GM19397 (cell line): ENCODE results near the gene C16orf74.

Experiments
- ATAC-seq: cut with Tn5 transposase; IDR thresholded peaks from one replicate; pipeline ENCODE4 v1.9.1; 2021; ENCODE audit warnings: mild to moderate bottlenecking, moderate library complexity; ENCODE audit not compliant: unreplicated experiment

The C16orf74 gene

DNA sequence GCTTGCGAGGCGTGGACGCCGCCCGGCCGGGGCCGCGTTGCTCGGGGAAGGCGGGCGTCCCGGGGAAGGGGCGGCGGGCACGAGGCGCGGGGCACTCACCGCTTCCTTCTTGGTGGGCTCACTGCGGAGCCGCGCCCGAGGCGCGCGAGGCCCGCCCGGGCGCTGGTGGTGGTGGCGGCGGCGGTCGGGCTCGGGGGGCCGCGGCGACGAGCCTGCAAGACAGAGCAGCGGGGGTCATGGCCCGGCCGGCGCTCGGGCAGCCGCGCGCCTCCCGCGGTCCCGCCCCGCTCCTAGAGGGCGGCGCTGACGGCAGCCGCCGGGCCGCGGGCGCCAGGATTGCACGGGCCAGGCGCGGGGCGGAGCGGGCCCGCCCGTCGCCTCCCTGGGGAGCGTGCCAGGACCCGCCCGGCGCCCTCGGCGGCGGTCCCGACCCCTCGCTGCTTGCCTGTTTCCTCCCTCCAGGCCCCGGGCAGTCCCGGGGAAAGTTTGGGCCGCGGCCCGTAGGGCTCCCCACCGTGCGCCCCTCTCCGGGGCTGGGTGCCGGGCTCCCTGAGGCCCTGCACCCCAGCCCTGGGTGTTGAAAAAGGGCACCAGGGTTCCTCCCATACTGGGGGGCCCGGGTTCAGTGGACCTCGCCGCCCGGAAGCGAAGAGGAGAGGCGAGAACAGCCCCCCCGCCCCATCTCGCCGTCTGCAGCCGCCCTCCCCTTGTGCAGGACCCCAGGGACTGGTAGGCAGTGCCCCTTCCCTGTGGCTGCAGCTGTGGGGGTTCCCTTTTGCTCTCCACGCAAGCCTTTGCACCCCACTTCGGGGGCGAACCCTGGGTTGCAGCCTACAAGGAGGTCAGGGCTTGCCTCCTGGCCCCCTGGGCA lies at the start of gene C16orf74:
Gene C16orf74, minus strand, starts transcription at position 270 of the 871 bp plus-strand sequence. CDS start 15,879 bp downstream, outside the sequence.
- ATAC-seq: no peak

DNA sequence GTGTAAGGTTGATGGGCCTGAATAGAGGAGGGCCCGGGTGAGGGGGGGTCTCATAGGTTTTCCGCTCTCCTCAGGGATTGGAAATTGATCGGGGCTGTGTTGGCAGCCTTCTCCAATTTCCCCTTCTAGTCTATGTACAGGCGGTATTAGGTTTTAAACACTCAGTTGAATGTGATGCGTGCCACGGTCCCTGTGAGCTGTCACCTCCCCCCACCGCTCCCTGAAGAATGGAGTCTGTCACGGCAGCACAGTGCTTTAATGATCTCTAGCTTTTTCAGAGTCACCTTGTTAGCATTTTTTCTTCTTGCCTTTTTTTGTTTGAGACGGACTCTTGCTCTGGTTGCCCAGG lies 49.4 kb upstream of the C16orf74 start:
- ATAC-seq: no peak

DNA sequence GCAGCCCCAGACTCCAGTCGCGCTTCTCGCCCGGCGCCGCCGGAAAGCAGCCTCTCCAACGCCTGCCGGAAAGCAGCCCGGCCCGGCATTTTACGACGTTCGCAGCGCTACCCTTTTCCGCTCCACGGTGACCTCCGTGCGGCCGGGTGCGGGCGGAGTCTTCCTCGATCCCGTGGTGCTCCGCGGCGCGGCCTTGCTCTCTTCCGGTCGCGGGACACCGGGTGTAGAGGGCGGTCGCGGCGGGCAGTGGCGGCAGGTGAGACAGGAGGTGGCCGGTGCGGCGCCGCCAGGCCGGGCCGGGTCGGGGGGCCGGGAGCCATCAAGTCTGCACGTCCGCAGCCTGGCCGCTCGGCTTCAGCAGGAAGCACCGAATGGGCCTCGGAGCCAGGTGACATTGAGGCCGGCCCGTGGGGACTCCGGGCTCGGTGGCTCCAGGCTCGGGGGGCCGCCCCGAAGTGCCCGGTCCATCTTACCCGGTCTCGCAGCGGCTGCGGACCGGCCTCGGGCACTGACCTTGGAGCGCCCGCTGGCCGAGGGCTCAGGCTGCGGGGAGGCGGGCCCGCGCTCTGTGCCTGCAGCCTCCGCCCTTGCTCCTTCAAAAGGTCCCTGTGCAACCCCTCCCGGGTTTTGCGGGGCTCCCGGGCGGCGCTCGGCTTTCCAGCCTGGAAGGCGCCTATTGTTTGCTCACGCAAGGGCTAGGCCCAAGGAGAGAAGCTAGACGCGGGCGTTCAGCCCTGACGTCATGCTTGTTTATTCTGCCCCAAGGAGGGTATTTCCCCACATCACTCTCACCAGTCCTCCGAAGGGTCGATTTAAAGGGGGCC lies 48.8 kb upstream of the C16orf74 start, which contains the start of the genes COX4I1 and EMC8:
Gene COX4I1, plus strand, starts transcription at position 199 of the 824 bp plus-strand sequence. CDS start 1,511 bp downstream, outside the sequence.
Gene EMC8, minus strand, starts transcription at position 48 of the 824 bp plus-strand sequence. CDS start 249 bp downstream, outside the sequence.
- ATAC-seq: peak; percentile 80

DNA sequence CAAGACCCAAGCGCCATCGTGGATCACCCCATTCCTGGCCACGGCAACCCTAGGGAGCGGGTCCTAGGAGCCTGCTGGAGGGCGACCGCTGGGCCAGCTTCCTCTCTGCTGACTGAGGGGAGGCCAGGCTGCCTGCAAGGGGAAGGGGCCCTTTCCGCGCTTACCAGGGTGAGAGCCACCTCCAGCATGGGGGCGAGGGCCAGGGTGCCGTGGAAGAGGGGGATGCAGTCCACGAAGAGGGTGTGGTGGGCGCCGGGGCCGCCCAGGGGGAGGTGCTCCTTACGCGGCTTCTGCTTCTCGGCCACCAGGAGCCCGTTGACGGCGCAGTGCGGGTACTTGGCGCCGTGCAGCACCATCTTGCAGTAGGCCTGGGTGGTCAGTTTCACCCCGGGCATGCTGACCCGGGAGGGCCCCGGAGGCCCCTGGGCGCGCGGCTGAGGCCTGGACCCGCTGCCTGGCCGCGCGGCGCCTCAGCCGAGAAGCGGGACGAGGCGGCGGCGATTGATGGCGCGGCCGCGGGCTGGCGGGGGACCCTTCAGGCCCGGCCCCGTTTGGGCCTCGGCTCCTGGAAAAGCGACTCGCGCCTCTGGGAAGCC lies 48.1 kb upstream of the C16orf74 start:
- peak; percentile 25 for ATAC-seq

DNA sequence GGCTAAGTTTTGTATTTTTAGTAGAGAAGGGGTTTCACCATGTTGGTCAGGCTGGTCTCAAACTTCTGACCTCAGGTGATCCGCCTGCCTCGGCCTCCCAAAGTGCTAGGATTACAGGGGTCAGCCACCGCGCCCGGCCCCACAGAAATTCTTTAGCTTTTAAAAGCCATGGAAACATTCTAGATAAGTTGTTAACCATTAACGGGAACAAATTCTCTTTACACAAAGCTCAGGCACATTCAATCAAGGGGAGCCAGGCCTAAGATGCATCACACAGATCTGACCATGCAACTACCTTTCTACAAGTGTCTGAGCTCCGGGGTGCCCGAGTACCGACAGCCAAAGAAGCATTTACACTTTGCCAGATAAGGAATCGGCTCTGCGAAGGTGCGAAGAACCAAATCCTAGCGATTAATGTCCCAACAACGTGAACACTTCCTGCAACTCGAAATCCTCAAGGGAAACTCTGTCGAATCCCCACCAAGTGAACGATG lies 47.4 kb upstream of the C16orf74 start:
- no peak for ATAC-seq

DNA sequence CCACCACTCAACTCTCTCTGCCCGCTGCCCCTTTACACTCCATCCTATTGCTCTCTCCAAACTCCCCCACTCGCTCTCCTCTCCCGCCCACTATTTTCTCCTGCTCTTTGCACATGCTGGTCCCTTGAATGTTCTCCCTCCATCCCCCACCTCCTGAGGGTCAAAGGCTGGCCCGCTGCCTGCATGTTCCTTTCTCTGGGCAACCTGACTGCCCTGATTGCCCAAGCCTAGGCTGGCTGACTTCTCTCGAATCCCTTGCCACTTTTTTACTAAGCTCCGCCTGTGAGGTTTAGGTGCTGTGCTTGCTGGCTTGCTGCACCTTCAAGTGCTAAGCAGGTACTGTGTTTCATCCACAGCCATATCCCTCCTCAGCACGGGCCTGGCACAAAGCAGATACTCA lies 45.7 kb upstream of the C16orf74 start:
- ATAC-seq: no peak

DNA sequence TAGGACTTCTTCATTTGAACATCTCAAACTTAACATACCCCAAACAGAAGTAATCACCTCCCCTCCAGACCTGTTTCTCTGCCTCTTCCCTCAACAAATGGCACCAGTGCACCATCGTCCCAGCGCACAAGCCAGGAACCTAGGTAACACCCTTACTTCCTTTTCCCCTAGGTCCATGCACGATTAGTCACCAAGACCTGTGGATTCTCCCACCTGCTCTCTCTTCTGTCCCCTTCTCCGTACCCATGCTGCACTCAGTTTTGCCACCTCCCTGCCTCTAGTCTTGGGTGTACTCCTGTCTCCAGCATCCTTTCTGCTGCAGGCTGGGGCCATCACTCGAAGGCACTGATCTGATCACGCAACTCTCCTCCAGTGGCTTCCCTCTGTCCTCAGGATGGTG lies 45.3 kb upstream of the C16orf74 start:
- ATAC-seq: no peak

DNA sequence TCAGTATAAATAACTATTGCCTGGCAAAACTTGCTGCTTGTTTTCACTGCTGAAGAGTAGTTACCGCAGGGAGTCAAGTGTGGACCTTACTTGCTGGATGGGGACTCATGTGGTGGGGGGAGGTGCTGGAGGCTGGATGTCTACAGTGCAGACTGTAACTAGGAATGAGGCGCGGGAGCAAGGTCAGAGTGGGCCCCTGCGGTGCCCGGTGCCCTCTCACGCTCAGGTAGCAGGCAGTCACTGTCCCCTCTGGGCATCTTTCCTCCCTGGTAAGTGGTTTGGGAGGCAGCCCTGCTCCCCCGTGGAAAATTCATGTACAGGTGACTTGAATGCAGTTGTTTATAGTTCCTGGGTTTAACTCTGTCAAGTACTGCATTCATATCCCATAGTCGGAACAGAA lies 43.8 kb upstream of the C16orf74 start:
- ATAC-seq: no peak

DNA sequence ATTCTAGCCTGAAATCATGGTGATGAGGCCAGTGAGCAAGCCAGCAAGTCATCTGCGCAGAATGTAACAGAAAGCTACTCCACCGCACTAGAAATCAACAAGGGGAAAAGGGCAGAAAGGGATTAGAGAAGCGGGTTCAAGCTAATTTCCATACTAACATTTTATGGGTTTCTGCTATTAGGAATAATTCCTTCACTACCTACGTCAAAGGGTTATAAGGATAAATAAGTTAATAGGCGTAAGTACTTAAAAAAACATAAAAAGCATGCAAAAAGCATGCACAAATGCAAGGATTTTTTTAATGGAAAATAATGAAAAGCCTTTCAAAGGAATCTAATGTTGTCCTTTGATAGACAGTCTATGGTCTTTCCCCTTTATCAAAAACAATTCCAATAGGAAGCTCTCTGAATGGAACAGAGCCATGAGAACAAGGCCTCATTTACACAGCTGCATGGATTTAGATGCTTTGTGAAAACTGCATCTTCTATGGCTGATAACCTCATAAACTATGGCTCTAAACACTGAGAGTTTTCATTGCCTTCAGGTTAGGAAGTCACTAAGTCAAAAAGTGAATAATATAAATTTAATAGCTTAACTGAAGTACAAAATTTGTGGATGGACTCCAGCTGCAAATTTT lies 42.9 kb upstream of the C16orf74 start:
- ATAC-seq: no peak

DNA sequence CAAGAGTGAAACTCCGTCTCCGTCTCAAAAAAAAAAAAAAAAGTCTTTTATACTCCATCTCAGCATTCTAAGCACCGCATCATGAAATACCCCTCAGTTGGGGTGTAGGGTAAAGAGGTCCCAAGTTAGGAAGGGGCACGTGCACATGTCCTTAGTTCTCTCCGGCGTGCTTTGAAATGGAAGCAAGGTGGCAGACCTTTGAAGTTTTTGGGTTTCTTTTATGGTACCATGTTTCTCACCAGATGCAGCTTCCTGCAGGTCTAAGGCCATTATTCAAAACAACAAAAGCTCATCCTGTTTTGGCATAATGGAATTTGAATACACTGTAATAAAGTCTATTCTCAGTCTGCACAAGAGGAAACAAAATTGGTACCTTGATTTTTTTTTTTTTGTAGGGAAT lies 38.9 kb upstream of the C16orf74 start:
- no peak for ATAC-seq

DNA sequence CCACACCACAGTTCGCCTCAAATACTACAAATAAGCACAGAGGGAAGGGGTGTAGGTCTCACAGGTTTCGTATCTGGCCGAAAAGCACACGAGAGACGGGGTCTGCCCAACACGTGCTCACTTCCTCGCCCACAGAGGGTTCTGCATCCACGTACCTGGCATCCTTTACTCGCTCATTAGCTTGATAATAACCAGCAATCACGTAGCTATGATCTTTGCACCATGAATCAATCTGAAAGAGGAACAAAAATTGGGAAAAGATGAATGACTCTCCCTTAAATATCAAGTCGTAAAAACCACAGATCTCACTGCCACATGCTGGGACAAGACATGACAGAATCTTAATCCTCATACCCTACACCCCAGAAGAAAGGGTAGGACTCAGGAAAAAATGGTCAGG lies 37.9 kb upstream of the C16orf74 start:
- ATAC-seq: no peak

DNA sequence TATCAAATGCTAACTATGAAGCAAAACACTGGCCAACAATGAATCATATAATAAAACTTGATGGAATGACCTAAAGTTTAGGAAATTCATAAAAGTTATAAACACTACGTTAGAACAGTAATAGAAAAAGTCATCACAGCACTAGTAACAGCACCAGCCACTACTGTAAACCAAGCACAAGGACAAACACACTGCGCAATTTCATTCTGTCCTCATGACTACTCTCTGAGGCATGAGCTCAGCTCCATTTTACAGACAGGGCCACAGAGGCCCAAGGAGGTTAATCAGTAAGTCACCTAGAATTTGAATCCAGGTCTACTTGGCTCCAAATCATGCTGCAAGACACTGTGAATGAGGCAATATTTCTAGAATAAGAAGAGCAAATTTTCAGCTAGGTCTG lies 35.0 kb upstream of the C16orf74 start:
- ATAC-seq: no peak

DNA sequence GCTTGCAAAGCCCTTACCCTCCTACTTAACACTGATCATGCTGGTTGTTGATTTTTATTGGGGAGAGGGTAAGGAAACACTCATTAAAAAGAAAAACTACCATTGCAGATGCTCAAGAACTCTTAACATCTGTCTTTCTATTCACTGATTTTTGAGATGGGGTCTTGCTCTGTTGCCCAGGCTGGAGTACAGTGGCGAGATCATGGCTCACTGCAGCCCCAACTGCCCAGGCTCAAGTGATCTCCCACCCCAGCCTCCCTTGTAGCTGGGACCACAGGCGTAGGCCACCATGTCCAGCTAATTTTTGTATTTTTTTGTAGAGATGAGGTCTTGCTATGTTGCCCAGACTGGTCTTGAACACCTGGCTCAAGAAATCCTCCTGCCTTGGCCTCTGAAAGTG lies 33.9 kb upstream of the C16orf74 start:
- ATAC-seq: no peak

DNA sequence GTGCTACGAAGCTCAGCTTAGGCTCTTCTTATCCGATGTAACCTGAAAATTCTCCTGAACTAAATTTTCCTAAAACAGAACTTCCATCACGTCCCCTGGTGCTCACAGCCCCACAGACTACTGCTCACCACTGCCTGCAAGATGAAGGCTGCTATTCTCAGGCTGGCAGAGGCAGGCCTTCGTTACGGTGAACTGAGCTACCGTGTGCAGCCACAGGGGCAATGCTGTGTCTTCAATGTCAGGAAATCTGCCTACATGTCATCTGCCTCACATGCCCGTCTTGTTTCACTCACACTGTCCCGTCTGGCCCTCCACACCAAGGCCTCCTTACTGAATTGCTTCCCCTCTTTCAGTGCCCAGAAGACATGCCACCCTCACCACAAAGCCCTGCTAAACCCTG lies 32.5 kb upstream of the C16orf74 start:
- ATAC-seq: no peak

DNA sequence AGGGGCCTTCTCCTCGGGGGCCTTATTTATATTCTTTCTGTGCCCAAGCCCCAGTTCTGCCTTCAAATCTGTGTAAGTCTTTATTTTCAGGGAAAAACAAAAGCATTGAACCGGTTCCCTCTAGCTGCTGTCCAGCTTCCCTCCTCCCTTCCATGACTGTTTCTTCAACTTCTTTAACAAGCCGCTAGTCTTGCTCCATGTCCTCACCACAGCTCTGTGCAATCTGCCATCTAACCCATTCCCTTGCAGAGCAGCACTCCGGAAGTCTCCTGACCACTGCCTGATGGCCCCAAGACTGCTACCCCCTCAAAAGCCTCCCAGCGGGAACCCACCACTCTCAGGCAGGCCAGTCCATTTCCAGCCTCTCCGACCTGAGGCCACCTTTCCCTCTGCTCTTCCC lies 31.6 kb upstream of the C16orf74 start:
- no peak for ATAC-seq

DNA sequence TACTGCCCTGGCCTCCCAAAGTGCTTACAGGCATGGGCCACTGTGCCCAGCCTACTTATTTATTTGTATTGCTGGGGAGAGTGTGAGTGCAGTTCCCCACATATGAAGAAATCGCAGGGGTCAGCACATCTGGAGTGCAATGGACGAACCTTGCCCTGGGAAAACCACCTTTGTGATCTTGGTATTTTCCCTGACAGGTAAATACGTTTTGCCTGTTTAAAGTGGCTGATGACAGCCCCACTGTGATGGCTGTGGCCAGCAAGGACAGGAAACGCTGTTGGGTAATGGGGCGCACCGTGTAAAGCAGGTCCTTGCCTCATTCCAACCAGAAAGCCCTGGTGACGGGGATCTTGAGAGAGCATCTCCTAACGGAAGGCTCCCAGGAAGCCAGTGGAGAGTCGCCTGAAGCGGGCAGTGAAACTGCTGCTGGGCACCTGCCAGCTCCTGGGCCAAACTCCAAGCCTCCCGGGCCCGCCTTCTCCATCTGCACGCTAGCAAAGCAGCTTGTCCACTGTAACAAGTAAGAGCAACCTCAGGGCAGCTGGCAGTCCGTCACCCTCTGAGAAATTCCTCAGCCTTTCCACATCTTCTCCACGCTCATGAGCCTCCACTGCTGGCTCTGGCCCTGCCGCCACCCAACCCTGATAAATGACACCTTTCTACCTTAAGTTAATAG lies 30.9 kb upstream of the C16orf74 start:
- ATAC-seq: no peak

DNA sequence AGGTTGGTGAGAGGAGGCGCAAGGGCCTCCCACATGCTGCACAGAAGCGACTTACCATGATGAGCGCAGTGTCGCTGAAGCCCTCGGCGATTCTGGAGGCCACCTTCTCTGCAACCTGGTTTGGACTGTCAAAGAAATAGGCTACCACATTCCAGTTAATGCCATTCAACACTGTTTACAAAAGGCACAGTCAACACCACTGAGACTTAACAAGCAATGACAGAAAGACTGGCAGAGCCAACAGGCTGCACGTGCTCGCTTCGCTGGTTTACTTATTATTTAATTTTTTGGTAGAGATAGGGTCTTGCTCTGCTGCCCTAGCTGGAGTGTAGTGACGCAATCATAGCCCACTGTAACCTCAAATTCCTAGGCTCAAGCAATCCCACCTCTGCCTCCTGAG lies 30.3 kb upstream of the C16orf74 start:
- no peak for ATAC-seq

DNA sequence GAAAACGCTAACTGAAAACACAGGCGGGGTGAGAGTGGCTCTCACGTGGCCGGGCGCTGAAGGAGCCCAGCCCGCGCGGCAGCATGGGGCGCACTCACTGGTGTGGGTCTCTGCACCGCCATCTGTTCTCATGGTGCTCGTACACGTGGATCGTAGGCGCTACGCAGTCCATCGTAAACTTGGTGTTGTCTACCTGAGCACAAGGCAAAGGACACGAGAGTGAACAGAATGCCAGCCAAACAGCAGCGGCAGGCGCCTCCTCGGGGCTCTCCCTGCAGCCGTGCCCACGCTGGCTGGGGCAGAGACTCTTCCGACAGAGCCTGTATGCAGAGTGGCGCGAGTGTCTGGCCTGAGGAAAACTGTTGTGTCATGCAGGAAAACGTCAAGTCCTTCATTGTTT lies 29.4 kb upstream of the C16orf74 start:
- no peak for ATAC-seq

DNA sequence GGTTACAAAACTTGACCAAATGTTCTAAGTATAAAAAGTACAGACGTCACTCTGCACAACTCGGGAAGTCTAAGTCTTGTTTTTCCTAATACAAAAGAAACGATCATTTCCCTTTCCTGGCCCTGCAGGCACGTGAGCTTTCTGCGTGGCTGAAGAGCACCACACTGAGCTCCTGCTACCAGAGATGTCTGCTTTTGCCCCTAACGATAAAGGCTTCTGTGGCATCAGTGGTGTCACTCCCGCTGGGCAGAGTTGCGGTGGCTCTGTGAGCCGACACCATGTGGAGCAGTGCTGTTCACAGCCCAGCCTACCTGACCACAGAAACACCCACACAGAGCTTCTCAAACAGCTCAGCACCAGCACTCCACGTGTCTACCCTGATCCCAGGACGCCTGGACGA lies 28.0 kb upstream of the C16orf74 start:
- no peak for ATAC-seq

DNA sequence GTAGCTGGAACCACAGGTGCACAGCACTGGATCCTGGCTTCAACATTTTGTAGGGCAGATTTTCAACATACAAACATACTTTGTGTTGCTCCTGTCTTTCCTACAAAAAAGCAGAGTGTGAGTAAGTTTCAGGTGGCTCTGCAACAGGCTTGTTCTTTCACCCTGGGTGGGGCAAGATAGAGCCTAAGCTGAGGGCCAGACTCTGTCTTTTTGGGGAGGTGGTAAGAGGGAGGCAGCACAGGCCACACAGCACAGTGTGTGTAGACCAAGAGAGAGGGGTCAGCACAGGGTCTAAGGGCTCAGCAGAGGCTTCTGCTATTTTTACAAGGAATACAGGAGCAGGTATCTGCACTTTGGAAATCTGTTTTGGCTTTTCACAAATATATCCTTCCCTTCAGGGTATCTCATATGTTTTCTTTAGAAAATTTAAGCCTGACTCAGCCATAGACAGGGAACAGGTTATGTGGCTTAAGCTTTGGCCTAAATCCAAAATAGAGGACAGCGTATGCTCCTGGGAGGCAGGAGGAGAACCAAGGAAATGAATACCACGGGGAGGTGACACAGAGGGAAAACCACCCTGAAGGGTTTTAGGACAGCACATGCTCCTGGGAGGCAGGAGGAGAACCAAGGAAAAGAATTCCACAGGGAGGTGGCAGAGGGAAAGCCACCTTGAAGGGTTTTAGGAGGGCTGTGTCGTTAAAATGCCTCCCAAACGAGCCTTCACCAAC lies 26.9 kb upstream of the C16orf74 start:
- ATAC-seq: no peak
